ENCODE data around the gene LHFPL2.

Gene LHFPL2

DNA sequence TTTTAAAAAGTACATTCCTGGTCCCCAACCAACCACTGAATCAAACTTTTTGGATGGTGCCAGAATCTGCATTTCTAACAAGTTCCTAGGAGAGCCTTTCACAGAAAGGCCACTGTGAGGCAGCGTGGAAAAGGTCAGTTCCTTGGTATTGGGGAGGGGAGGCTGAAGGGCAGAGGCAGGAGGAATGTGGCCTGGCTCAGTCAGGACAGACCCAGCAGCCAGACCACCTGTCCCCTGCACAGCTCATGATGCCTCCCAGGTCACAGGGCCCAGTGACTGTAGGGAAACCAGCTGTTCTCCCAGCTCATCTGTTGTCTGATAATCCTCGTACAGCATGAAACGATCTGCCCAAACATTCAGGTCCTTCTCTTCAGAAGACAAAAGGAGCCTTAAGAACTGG, 132.9 kb downstream of the LHFPL2 start:
- Mint-ChIP-seq H3K36me3 (ENCODE audit: low read depth) (no peaks in the 10 kb centered on the region), H3K4me3 (no peak overlapping the region), H3K27ac (no peak overlapping the region), H3K9me3 (no peaks in the 10 kb centered on the region), H3K27me3 (ENCODE audit: low read depth) (peaks cover 62% of the 10 kb centered on the region), H3K4me1 (ENCODE audit: low read depth) (peaks cover 1% of the 10 kb centered on the region)
- DNase-seq (ENCODE audit: low spot score): no peak

DNA sequence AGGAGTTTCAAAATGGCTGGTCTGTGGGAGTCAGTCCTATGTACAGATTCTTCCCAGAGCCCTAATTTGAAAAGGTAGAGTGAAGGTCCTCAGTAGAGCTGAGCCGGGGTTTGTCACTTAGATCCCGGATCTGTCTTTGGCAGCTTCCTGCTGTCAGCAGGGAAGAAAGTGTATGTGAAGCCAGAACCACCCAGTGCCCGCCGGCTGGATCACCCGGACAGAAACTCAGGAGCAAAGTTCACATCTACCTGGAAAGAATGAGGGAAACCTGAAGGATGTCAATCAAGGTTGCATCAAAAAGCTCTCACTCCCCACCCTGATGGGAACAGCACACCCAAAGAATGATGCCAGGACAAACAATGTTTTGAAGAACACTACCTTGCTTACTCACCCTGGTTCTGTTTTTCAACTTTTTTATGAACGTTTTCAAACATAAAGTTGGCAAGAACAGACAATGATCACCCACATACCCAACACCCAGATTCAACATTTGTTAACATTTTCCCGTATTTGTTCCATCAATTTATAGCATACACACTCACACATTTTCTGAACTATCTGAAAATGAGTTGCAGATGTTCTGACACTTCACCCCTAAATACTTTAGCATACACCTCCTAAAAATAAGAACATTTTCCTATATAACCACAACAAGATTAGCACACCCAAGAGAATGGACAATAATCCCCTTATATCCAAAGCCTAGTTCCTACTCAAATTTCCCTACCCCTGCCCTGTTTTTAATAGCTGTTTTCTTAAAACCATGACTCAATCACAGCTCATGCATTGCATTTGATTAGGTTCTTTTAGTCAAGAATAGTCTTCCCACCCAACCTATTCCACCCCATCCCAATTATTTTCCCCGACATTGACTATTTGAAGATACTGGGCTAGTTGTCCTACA, 133.9 kb downstream of the LHFPL2 start:
- peaks cover 7% of the 10 kb centered on the region for H3K4me1 Mint-ChIP-seq (ENCODE audit: low read depth)
- H3K36me3 Mint-ChIP-seq (ENCODE audit: low read depth): no peaks in the 10 kb centered on the region
- H3K9me3 Mint-ChIP-seq: no peaks in the 10 kb centered on the region
- H3K27me3 Mint-ChIP-seq (ENCODE audit: low read depth): peaks cover 63% of the 10 kb centered on the region
- H3K27ac Mint-ChIP-seq: no peak overlapping the region
- no peak for DNase-seq (ENCODE audit: low spot score)
- no peak overlapping the region for H3K4me3 Mint-ChIP-seq

GRCh38 chr5:78513441-78513840, 135.1 kb downstream of the LHFPL2 start:
- H3K4me3 Mint-ChIP-seq: no peak overlapping the region
- DNase-seq (ENCODE audit: low spot score): no peak
- no peaks in the 10 kb centered on the region for H3K9me3 Mint-ChIP-seq
- H3K36me3 Mint-ChIP-seq (ENCODE audit: low read depth): no peaks in the 10 kb centered on the region
- no peak overlapping the region for H3K27ac Mint-ChIP-seq
- H3K27me3 Mint-ChIP-seq (ENCODE audit: low read depth): peaks cover 75% of the 10 kb centered on the region
- peaks cover 11% of the 10 kb centered on the region for H3K4me1 Mint-ChIP-seq (ENCODE audit: low read depth)

- H3K4me1 Mint-ChIP-seq (ENCODE audit: low read depth): peaks cover 11% of the 10 kb centered on the region
- H3K36me3 Mint-ChIP-seq (ENCODE audit: low read depth): no peaks in the 10 kb centered on the region
- H3K27ac Mint-ChIP-seq: no peak overlapping the region
- H3K9me3 Mint-ChIP-seq: no peaks in the 10 kb centered on the region
- no peak overlapping the region for H3K4me3 Mint-ChIP-seq
- DNase-seq (ENCODE audit: low spot score): no peak
- H3K27me3 Mint-ChIP-seq (ENCODE audit: low read depth): peaks cover 81% of the 10 kb centered on the region
Observed at GRCh38 chr5:78512435-78512834, 136.1 kb downstream of the LHFPL2 start.

DNA sequence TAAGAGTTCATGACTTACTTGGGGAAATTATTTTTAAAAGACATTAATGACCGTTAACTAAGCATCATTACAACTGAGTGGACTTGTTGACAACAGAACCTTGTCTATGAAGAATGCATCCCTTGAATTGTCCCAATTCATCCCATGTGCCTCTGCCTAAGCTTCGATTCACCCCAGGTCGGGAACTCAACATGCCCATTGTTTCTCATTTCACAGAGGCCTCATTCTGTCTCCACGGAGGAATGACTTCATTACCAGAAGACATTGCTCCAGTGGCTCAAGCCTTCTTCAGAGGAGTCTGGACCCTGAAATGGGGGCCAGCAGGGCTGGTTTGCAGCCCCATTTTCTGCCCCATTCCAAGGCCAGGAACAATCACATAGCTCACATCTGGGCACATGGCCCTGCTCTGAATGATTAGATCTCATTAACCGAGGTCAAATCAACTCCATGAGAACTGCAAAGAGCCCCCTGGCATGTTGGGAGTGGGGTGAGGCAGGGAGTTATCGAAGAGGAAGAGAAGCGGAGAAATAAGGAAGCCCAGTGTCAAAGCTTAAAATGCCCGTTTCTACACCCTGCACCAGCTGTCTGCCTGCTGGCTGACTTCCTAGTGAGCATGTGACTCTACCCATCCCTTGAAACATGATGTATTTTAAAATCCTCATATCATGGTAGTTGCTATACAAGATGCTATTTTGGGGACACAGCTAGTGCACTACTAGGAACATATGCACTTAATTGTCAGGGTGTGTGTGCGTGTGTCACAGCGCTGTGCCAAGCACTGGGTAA, 137.3 kb downstream of the LHFPL2 start:
- DNase-seq (ENCODE audit: low spot score): no peak
- Mint-ChIP-seq H3K36me3 (ENCODE audit: low read depth) (no peaks in the 10 kb centered on the region), H3K27me3 (ENCODE audit: low read depth) (peaks cover 84% of the 10 kb centered on the region), H3K27ac (no peak overlapping the region), H3K9me3 (no peaks in the 10 kb centered on the region), H3K4me1 (ENCODE audit: low read depth) (peaks cover 11% of the 10 kb centered on the region), H3K4me3 (no peak overlapping the region)

DNA sequence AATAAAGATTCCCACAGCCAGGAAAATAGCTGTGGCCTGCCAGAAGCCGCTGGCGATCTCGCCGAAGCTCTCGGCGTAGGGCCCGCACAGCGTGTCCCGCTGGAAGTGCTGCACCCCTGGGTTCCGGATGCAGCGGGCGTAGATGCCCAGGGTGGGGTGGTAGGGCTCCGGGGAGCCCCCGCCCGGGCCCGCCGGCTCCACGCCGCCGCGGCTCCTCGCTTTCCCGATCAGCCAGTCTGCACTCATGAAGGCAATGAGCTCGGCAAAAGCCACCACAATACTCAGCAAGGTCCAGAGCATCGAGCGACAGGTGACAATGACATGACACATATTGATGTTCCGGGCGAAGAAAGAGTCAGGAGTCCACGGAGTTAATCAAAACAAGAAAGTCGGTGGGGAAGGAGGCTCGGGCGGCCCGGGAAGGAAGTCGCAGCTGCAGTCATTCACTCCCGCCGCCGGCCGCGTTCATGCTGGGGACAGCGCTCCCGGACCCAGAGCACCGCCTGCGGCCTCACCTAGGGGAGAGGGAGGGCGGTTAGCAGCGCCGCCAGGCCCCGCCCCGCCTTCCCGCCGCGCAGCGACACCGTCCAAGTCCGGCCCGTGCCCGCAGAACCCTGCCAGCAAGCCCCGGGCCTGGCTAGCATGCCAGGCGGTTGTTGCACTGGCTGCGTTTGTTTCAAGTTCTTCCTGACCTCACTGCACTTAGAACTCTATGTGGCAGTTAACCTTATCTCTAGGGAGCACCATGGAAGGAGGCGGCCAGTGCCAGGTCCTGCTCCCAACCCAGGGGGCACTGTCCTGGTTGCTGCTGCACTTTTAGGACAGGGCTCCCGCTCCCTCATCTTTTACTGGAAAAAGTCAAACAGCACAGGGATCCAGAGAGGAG, 138.4 kb downstream of the LHFPL2 start:
- H3K36me3 Mint-ChIP-seq (ENCODE audit: low read depth): no peaks in the 10 kb centered on the region
- H3K27ac Mint-ChIP-seq: no peak overlapping the region
- no peaks in the 10 kb centered on the region for H3K9me3 Mint-ChIP-seq
- peaks cover 11% of the 10 kb centered on the region for H3K4me1 Mint-ChIP-seq (ENCODE audit: low read depth)
- peaks cover 79% of the 10 kb centered on the region for H3K27me3 Mint-ChIP-seq (ENCODE audit: low read depth)
- H3K4me3 Mint-ChIP-seq: peak overlapping the region; percentile 84
- DNase-seq (ENCODE audit: low spot score): peak; percentile 24

- Mint-ChIP-seq H3K9me3 (no peaks in the 10 kb centered on the region), H3K27ac (no peak overlapping the region), H3K27me3 (ENCODE audit: low read depth) (peaks cover 75% of the 10 kb centered on the region), H3K36me3 (ENCODE audit: low read depth) (no peaks in the 10 kb centered on the region), H3K4me1 (ENCODE audit: low read depth) (peaks cover 11% of the 10 kb centered on the region), H3K4me3 (peak overlapping the region; percentile 84)
- DNase-seq (ENCODE audit: low spot score): no peak
Observed at GRCh38 chr5:78509145-78509865, 139.3 kb downstream of the LHFPL2 start.

DNA sequence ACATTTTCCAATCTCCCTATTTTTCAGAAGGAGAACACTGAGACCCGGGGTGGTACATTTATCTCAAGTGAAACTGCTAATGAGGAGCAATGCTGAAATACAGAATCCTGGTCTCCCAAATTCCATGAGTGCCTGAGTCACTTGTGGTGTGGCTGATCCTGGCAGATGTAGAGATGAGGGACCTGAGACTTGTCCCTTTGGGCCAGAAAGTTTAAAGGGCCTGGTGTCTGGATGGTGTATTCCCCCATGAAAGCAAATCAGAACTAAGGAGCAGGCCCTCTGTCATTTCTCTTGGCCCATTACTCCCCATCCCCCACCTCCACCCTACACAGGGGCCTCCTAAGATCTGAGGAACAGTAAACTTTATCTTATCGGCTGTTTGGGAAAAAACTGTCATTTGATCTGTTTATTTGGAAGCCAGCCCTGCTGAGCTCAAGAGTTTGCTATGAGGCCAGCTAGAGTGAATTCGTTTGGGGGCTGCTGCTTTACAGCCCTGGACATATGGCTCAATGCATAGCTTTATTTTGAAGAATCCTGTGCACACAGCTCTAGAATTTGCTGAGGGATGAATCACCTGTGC, 140.3 kb downstream of the LHFPL2 start:
- Mint-ChIP-seq H3K27ac (no peak overlapping the region), H3K4me3 (no peak overlapping the region), H3K9me3 (no peaks in the 10 kb centered on the region), H3K4me1 (ENCODE audit: low read depth) (peaks cover 11% of the 10 kb centered on the region), H3K36me3 (ENCODE audit: low read depth) (no peaks in the 10 kb centered on the region), H3K27me3 (ENCODE audit: low read depth) (peaks cover 73% of the 10 kb centered on the region)
- DNase-seq (ENCODE audit: low spot score): no peak

DNA sequence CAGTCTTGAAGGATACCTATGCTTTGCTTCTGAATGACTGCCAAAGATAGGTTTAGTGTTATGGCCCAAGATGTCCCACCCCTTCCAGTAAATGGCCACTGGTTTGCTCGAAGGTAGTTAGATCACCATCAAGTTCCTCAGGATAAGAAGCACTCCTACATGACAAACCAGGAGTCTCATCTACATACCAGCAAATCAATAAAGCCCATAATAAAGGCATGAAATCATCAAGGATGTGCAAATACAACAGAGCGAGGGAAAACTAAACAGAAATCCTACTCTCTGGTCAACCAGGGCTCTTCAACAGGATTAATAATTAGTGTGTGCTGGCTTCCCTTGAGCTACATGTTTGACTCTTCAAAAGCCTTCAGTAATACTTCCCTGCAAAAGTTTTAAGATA, 141.0 kb downstream of the LHFPL2 start:
- Mint-ChIP-seq H3K4me3 (no peak overlapping the region), H3K4me1 (ENCODE audit: low read depth) (peaks cover 11% of the 10 kb centered on the region), H3K36me3 (ENCODE audit: low read depth) (no peaks in the 10 kb centered on the region), H3K27ac (no peak overlapping the region), H3K27me3 (ENCODE audit: low read depth) (peaks cover 72% of the 10 kb centered on the region), H3K9me3 (no peaks in the 10 kb centered on the region)
- no peak for DNase-seq (ENCODE audit: low spot score)

- Mint-ChIP-seq H3K27ac (no peak overlapping the region), H3K9me3 (no peaks in the 10 kb centered on the region)
- DNase-seq (ENCODE audit: low spot score): no peak
Observed at GRCh38 chr5:78506261-78507024, 142.1 kb downstream of the LHFPL2 start.

GRCh38 chr5:78505860-78506259, 142.7 kb downstream of the LHFPL2 start:
- H3K9me3 Mint-ChIP-seq: no peaks in the 10 kb centered on the region
- no peak overlapping the region for H3K4me3 Mint-ChIP-seq
- no peak for DNase-seq (ENCODE audit: low spot score)
- H3K27me3 Mint-ChIP-seq (ENCODE audit: low read depth): peaks cover 75% of the 10 kb centered on the region
- peaks cover 11% of the 10 kb centered on the region for H3K4me1 Mint-ChIP-seq (ENCODE audit: low read depth)
- H3K27ac Mint-ChIP-seq: no peak overlapping the region
- no peaks in the 10 kb centered on the region for H3K36me3 Mint-ChIP-seq (ENCODE audit: low read depth)

More at GRCh38 chr5:78506261-78507024, 142.1 kb downstream of the LHFPL2 start:
- H3K4me1 Mint-ChIP-seq (ENCODE audit: low read depth): peaks cover 11% of the 10 kb centered on the region
- H3K27me3 Mint-ChIP-seq (ENCODE audit: low read depth): peaks cover 75% of the 10 kb centered on the region
- H3K36me3 Mint-ChIP-seq (ENCODE audit: low read depth): no peaks in the 10 kb centered on the region
- no peak overlapping the region for H3K4me3 Mint-ChIP-seq
